AG08395 (cell line): Measurements from ENCODE around the gene MAU2.

Source experiments
- DNase-seq: peaks from one replicate; pipeline ENCODE4 v3.0.0; 2012; ENCODE audit warnings: mixed read lengths, low spot score

The MAU2 gene

GRCh38 chr19:19306191-19306590, 14.4 kb upstream of the MAU2 start:
- no peak for DNase-seq

- no peak for DNase-seq
Observed at GRCh38 chr19:19308373-19308772, 12.3 kb upstream of the MAU2 start.

GRCh38 chr19:19315444-19315843, 5.2 kb upstream of the MAU2 start:
- DNase-seq: no peak

GRCh38 chr19:19316082-19316481, 4.5 kb upstream of the MAU2 start:
- DNase-seq: no peak

- no peak for DNase-seq
Observed at GRCh38 chr19:19319732-19320360, 783 bp upstream of the MAU2 start.

GRCh38 chr19:19321141-19321577, 530 bp downstream of the MAU2 start:
- no peak for DNase-seq

GRCh38 chr19:19324059-19324770, 3.6 kb downstream of the MAU2 start:
- DNase-seq: no peak

- DNase-seq: no peak
Observed at GRCh38 chr19:19327672-19328071, 7.0 kb downstream of the MAU2 start.

GRCh38 chr19:19329126-19329525, 8.5 kb downstream of the MAU2 start:
- no peak for DNase-seq

- no peak for DNase-seq
Observed at GRCh38 chr19:19334063-19334988, 13.7 kb downstream of the MAU2 start.

- no peak for DNase-seq
Observed at GRCh38 chr19:19334989-19335344, 14.3 kb downstream of the MAU2 start.

- no peak for DNase-seq
Observed at GRCh38 chr19:19335408-19336158, 15.0 kb downstream of the MAU2 start.

GRCh38 chr19:19336597-19336996, 16.0 kb downstream of the MAU2 start:
- no peak for DNase-seq

GRCh38 chr19:19337120-19337519, 16.5 kb downstream of the MAU2 start:
- no peak for DNase-seq

GRCh38 chr19:19338082-19338481, 17.5 kb downstream of the MAU2 start:
- peak; percentile 35 for DNase-seq

GRCh38 chr19:19341026-19341425, 20.4 kb downstream of the MAU2 start:
- no peak for DNase-seq

GRCh38 chr19:19342086-19343015, 21.7 kb downstream of the MAU2 start:
- peak; percentile 86 for DNase-seq

- DNase-seq: no peak
Observed at GRCh38 chr19:19343016-19343362, 22.4 kb downstream of the MAU2 start.

GRCh38 chr19:19343762-19344161, 23.1 kb downstream of the MAU2 start:
- no peak for DNase-seq

GRCh38 chr19:19345232-19345631, 24.6 kb downstream of the MAU2 start:
- DNase-seq: no peak

GRCh38 chr19:19345970-19346369, 25.3 kb downstream of the MAU2 start:
- DNase-seq: no peak
